A549 (cell line): Measurements from ENCODE around the gene S1PR1.

Experiments
- CHD2 ChIP-seq: fragments of 150-350 bp; IDR thresholded peaks from 2 replicates; pipeline ENCODE4 v1.6.1; 2014; ENCODE audit warnings: low read length; ENCODE audit not compliant: partially characterized antibody
- POLR2A ChIP-seq: IDR thresholded peaks from 2 replicates; pipeline ENCODE4 v1.6.1; 2012; ENCODE audit warnings: mild to moderate bottlenecking, low read length
- RNF2 ChIP-seq: fragments of 200-600 bp; sonication (generic); IDR thresholded peaks from 2 replicates; pipeline ENCODE4 v1.6.1; 2016; ENCODE audit warnings: low read depth, mild to moderate bottlenecking, antibody characterized with exemption, moderate library complexity, borderline replicate concordance
- SMC3 ChIP-seq: fragments of >200 bp; sonication (Bioruptor Twin); formaldehyde crosslinking; IDR thresholded peaks from 3 replicates; pipeline ENCODE4 v1.6.1; 2018; ENCODE audit warnings: inconsistent platforms
- SREBF2 ChIP-seq: fragments of 450-650 bp; IDR thresholded peaks from 2 replicates; pipeline ENCODE4 v1.6.1; 2014; ENCODE audit warnings: mild to moderate bottlenecking, moderate library complexity
- ZFP36 ChIP-seq: fragments of 450-650 bp; IDR thresholded peaks from 2 replicates; pipeline ENCODE4 v1.6.1; 2014; ENCODE audit warnings: borderline replicate concordance; ENCODE audit not compliant: partially characterized antibody
- TF ChIP-seq, protein P1 (sequence below): fragments of >200 bp; sonication (Bioruptor Twin); formaldehyde crosslinking; IDR thresholded peaks from 3 replicates; pipeline ENCODE4 v1.5.1; 2016
- TF ChIP-seq, protein P2 (sequence below): IDR thresholded peaks from 2 replicates; pipeline ENCODE4 v1.6.1; 2012

DNA sequence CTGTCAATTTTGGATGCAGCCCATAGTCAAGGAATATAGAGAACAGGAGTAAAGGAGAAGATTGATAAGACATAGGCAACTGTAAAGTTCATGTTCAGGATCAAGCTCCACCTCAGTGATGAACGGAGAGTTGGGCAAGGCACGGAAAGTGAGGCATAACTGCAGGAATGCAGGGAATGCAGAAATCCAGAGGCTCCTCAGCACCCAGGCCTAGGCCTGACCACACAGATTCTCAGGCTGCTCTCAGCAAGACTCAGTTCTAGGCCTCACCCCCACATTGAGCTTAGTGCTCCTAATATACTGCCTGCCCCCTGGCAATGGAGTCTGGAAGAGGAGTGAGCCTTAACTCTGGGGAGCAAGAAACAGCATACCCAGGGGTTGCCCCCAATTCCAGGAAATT, 36.3 kb upstream of the S1PR1 start:
- TF ChIP-seq, protein P1, sequence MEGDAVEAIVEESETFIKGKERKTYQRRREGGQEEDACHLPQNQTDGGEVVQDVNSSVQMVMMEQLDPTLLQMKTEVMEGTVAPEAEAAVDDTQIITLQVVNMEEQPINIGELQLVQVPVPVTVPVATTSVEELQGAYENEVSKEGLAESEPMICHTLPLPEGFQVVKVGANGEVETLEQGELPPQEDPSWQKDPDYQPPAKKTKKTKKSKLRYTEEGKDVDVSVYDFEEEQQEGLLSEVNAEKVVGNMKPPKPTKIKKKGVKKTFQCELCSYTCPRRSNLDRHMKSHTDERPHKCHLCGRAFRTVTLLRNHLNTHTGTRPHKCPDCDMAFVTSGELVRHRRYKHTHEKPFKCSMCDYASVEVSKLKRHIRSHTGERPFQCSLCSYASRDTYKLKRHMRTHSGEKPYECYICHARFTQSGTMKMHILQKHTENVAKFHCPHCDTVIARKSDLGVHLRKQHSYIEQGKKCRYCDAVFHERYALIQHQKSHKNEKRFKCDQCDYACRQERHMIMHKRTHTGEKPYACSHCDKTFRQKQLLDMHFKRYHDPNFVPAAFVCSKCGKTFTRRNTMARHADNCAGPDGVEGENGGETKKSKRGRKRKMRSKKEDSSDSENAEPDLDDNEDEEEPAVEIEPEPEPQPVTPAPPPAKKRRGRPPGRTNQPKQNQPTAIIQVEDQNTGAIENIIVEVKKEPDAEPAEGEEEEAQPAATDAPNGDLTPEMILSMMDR: no peak
- TF ChIP-seq, protein P2, sequence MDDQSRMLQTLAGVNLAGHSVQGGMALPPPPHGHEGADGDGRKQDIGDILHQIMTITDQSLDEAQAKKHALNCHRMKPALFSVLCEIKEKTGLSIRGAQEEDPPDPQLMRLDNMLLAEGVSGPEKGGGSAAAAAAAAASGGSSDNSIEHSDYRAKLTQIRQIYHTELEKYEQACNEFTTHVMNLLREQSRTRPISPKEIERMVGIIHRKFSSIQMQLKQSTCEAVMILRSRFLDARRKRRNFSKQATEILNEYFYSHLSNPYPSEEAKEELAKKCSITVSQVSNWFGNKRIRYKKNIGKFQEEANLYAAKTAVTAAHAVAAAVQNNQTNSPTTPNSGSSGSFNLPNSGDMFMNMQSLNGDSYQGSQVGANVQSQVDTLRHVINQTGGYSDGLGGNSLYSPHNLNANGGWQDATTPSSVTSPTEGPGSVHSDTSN: no peak
- TF ChIP-seq ZFP36 (no peak), RNF2 (no peak), SREBF2 (no peak), CHD2 (no peak), SMC3 (no peak), POLR2A (no peak)
